Chondrocyte (in vitro differentiated cells): ENCODE results near the gene SLC6A4. TPM values are rescaled to one million over a fixed set of nuclear protein-coding genes. Genes with fewer than 3 reads are reported as not detected.

Experiments
- DNase-seq: peaks from one replicate; pipeline ENCODE4 v3.0.0; 2021; ENCODE audit warnings: mixed read lengths, low spot score
- H3K27ac Mint-ChIP-seq: one replicate; pipeline ENCODE4 v1.8.0; 2021; ENCODE audit warnings: mild to moderate bottlenecking, moderate library complexity, mixed read lengths; ENCODE audit not compliant: unreplicated experiment
- H3K27me3 Mint-ChIP-seq: 2 replicates; pipeline ENCODE4 v1.8.0; 2021; ENCODE audit warnings: low read depth, mixed read lengths
- H3K36me3 Mint-ChIP-seq: 2 replicates; pipeline ENCODE4 v1.8.0; 2021; ENCODE audit warnings: low read depth, mixed read lengths
- H3K4me1 Mint-ChIP-seq: 2 replicates; pipeline ENCODE4 v1.8.0; 2021; ENCODE audit warnings: low read depth, mild to moderate bottlenecking, mixed read lengths
- H3K4me3 Mint-ChIP-seq: one replicate; pipeline ENCODE4 v1.8.0; 2021; ENCODE audit warnings: mild to moderate bottlenecking, moderate library complexity, mixed read lengths; ENCODE audit not compliant: unreplicated experiment
- H3K9me3 Mint-ChIP-seq: 2 replicates; pipeline ENCODE4 v1.8.0; 2021; ENCODE audit warnings: low read depth, mixed read lengths
- CTCF ChIP-seq: fragments of 200-600 bp; sonication (generic); IDR thresholded peaks from 2 replicates; pipeline ENCODE4 v1.5.0; 2021; ENCODE audit warnings: antibody characterized with exemption, mild to moderate bottlenecking, moderate library complexity
- total RNA-seq: library from RNA; stranded (reverse); gene quantifications from 3 replicates; pipeline ENCODE4 v1.2.1, GENCODE V29; 2021

Gene SLC6A4
- total RNA-seq, 1 donor from 2014 or later: not detected

GRCh38 chr17:30176855-30177254, 58.6 kb downstream of the SLC6A4 start:
- no peak overlapping the region for H3K27ac Mint-ChIP-seq
- H3K4me1 Mint-ChIP-seq: no peaks in the 10 kb centered on the region
- DNase-seq: no peak
- TF ChIP-seq CTCF: no peak
- H3K27me3 Mint-ChIP-seq: no peaks in the 10 kb centered on the region
- peaks cover 24% of the 10 kb centered on the region for H3K36me3 Mint-ChIP-seq
- H3K9me3 Mint-ChIP-seq: no peaks in the 10 kb centered on the region
- no peak overlapping the region for H3K4me3 Mint-ChIP-seq

- no peak for TF ChIP-seq CTCF
- no peak overlapping the region for H3K27ac Mint-ChIP-seq
- no peak for DNase-seq
- H3K27me3 Mint-ChIP-seq: no peaks in the 10 kb centered on the region
- no peak overlapping the region for H3K4me3 Mint-ChIP-seq
- H3K4me1 Mint-ChIP-seq: no peaks in the 10 kb centered on the region
- H3K36me3 Mint-ChIP-seq: peaks cover 19% of the 10 kb centered on the region
- H3K9me3 Mint-ChIP-seq: no peaks in the 10 kb centered on the region
Observed at GRCh38 chr17:30174556-30174955, 60.9 kb downstream of the SLC6A4 start.

GRCh38 chr17:30173649-30174048, 61.8 kb downstream of the SLC6A4 start:
- no peak for DNase-seq
- no peaks in the 10 kb centered on the region for H3K4me1 Mint-ChIP-seq
- H3K4me3 Mint-ChIP-seq: no peak overlapping the region
- peaks cover 17% of the 10 kb centered on the region for H3K36me3 Mint-ChIP-seq
- TF ChIP-seq CTCF: no peak
- H3K9me3 Mint-ChIP-seq: no peaks in the 10 kb centered on the region
- H3K27me3 Mint-ChIP-seq: no peaks in the 10 kb centered on the region
- H3K27ac Mint-ChIP-seq: no peak overlapping the region

GRCh38 chr17:30172560-30172959, 62.9 kb downstream of the SLC6A4 start:
- Mint-ChIP-seq H3K36me3 (peaks cover 13% of the 10 kb centered on the region), H3K9me3 (no peaks in the 10 kb centered on the region), H3K27ac (no peak overlapping the region), H3K4me1 (no peaks in the 10 kb centered on the region), H3K27me3 (no peaks in the 10 kb centered on the region), H3K4me3 (no peak overlapping the region)
- TF ChIP-seq CTCF: no peak
- DNase-seq: no peak

GRCh38 chr17:30170415-30170987, 65.0 kb downstream of the SLC6A4 start:
- Mint-ChIP-seq H3K27ac (no peak overlapping the region), H3K4me3 (no peak overlapping the region), H3K27me3 (no peaks in the 10 kb centered on the region), H3K9me3 (no peaks in the 10 kb centered on the region), H3K4me1 (peaks cover 9% of the 10 kb centered on the region), H3K36me3 (peaks cover 8% of the 10 kb centered on the region)
- no peak for TF ChIP-seq CTCF
- DNase-seq: no peak
